Panc1 (cell line): ENCODE data around the gene HBG2. TPM values are rescaled to one million over a fixed set of nuclear protein-coding genes. Genes with fewer than 3 reads are reported as not detected.

Experiments
- ATAC-seq: fragments of 200-7000 bp; cut with Tn5 transposase; 2 replicates; pipeline ENCODE4 v1.9.1; 2020; ENCODE audit warnings: mild to moderate bottlenecking, moderate library complexity
- BruUV-seq: library from RNA; stranded (reverse); fragments of 400-500 nt; replicated peaks from 2 replicates; lab custom pipeline; 2021; lab: Mats Ljungman, UMichigan
- CTCF ChIA-PET: fragments of 300-600 bp; sonication (Branson Sonifier 250); formaldehyde crosslinking; loops from one replicate; lab custom pipeline; 2022; ENCODE audit warnings: antibody characterized with exemption; lab: Charles Lee
- POLR2A ChIA-PET: fragments of 300-600 bp; sonication (Branson Sonifier 250); formaldehyde crosslinking; loops from one replicate; lab custom pipeline; 2022; ENCODE audit warnings: antibody characterized with exemption; lab: Charles Lee
- DNase-seq: peaks from one replicate; pipeline ENCODE4 v3.0.0-alpha.2; 2010; ENCODE audit warnings: low read depth, low spot score
- H3K27ac ChIP-seq: 2 replicates; pipeline ENCODE4 v1.5.1; 2011; ENCODE audit warnings: mild to moderate bottlenecking, low read length, inconsistent platforms
- H3K27me3 ChIP-seq: fragments of 200-500 bp; sonication (Bioruptor generic); 2 replicates; pipeline ENCODE4 v1.6.0; 2014; ENCODE audit warnings: low read length, inconsistent platforms; ENCODE audit not compliant: control insufficient read depth, insufficient read depth
- H3K36me3 ChIP-seq: fragments of 200-500 bp; sonication (Bioruptor generic); 2 replicates; pipeline ENCODE4 v1.5.1; 2014; ENCODE audit warnings: inconsistent platforms, mild to moderate bottlenecking, low read length, moderate library complexity; ENCODE audit not compliant: control insufficient read depth, insufficient read depth
- H3K4me1 ChIP-seq: 2 replicates; pipeline ENCODE4 v1.5.1; 2011; ENCODE audit warnings: inconsistent platforms, mild to moderate bottlenecking, low read length, moderate library complexity; ENCODE audit not compliant: control insufficient read depth, insufficient read depth
- H3K4me3 ChIP-seq, 2 experiments: 2 replicates each; pipeline ENCODE4 v1.5.1; 2011 to 2012; ENCODE audit warnings: low read depth in 2 of 2, low read length in 2 of 2, mild to moderate bottlenecking in 2 of 2, inconsistent platforms in 1 of 2, moderate library complexity in 1 of 2
- H3K9me3 ChIP-seq: fragments of 200-500 bp; sonication (Bioruptor generic); 2 replicates; pipeline ENCODE4 v1.5.1; 2014; ENCODE audit warnings: low read depth, mild to moderate bottlenecking, inconsistent platforms, low read length, moderate library complexity; ENCODE audit not compliant: control insufficient read depth, insufficient read depth
- CTCF ChIP-seq: fragments of 450-650 bp; IDR thresholded peaks from 2 replicates; pipeline ENCODE4 v1.5.1; 2017; ENCODE audit warnings: mild to moderate bottlenecking
- POLR2AphosphoS5 ChIP-seq: IDR thresholded peaks from 2 replicates; pipeline ENCODE4 v1.6.1; 2012; ENCODE audit warnings: mild to moderate bottlenecking, low read depth, low read length, moderate library complexity
- REST ChIP-seq, 2 experiments: IDR thresholded peaks; 2 replicates each; pipeline ENCODE4 v1.6.1; 2011 to 2012; ENCODE audit warnings: low read depth in 2 of 2, control low read depth in 1 of 2, low read length in 1 of 2, mild to moderate bottlenecking in 1 of 2, moderate library complexity in 1 of 2; ENCODE audit not compliant: insufficient read depth in 1 of 2
- SIN3A ChIP-seq: IDR thresholded peaks from 2 replicates; pipeline ENCODE4 v1.6.1; 2012; ENCODE audit warnings: low read depth, mild to moderate bottlenecking, low read length, moderate library complexity, borderline replicate concordance; ENCODE audit not compliant: insufficient read depth
- TCF7L2 ChIP-seq: IDR thresholded peaks from 2 replicates; pipeline ENCODE4 v1.6.1; 2011; ENCODE audit warnings: mild to moderate bottlenecking, low read depth, low read length, inconsistent platforms
- in situ Hi-C: cut with HindIII; loops from 2 replicates; pipeline ENCODE4 v1.10.0; 2016; ENCODE audit warnings: low sequenced_read_pairs, low pct_unique_long_range_greater_than_20kb
- intact Hi-C: fragments of 100-400 bp; cut with micrococcal nuclease; formaldehyde crosslinking; loops from one replicate; pipeline ENCODE4 v1.10.0; 2022; ENCODE audit not compliant: unreplicated experiment
- total RNA-seq: library from RNA; stranded (reverse); gene quantifications from one replicate; pipeline ENCODE4 v1.2.1, GENCODE V29; 2021; ENCODE audit not compliant: unreplicated experiment

The HBG2 gene
- total RNA-seq, 1 experiment from 2014 or later, result 6.5 TPM

GRCh38 chr11:5247472-5248192 lies 6.9 kb downstream of the HBG2 start:
- no TSS peak for BruUV-seq
- TF ChIP-seq REST (IDR thresholded peaks at IDR 0.05; ENCODE audit: insufficient read depth in 1 of 2, low read depth in 2 of 2, low read length in 1 of 2) (no peak), SIN3A (no peak), POLR2AphosphoS5 (no peak), TCF7L2 (no peak), CTCF (no peak)
- in situ Hi-C loops, result no loop called here
- intact Hi-C loops, result no loop called here
- Histone ChIP-seq H3K36me3 (no peaks in the 10 kb centered on the region), H3K4me1 (no peaks in the 10 kb centered on the region), H3K9me3 (no peaks in the 10 kb centered on the region), H3K4me3 (no peak overlapping the region), H3K27me3 (0 out of 2 replicates have a peak, but pooled peaks cover 2% of the 10 kb centered on the region), H3K27ac (no peak overlapping the region)
- POLR2A ChIA-PET, result no interaction called here
- CTCF ChIA-PET, result no interaction called here
- ATAC-seq, result no peak
- no peak for DNase-seq

- ChIA-PET POLR2A (no interaction called here), CTCF (no interaction called here)
- DNase-seq, result no peak
- TF ChIP-seq POLR2AphosphoS5 (no peak), SIN3A (no peak), CTCF (no peak), TCF7L2 (no peak), REST (IDR thresholded peaks at IDR 0.05; ENCODE audit: insufficient read depth in 1 of 2, low read depth in 2 of 2, low read length in 1 of 2) (no peak)
- in situ Hi-C loops (no loop called here), intact Hi-C loops (no loop called here)
- no peaks in the 10 kb centered on the region for H3K36me3 ChIP-seq
- H3K27me3 ChIP-seq, result peaks cover 2% of the 10 kb centered on the region; the same call in 1 of the 2 replicates
- BruUV-seq, result no TSS peak
- H3K4me1 ChIP-seq, result no peaks in the 10 kb centered on the region
- no peaks in the 10 kb centered on the region for H3K9me3 ChIP-seq
- no peak overlapping the region for H3K4me3 ChIP-seq
- ATAC-seq, result no peak
- no peak overlapping the region for H3K27ac ChIP-seq
These were observed 7.7 kb downstream of the HBG2 start for GRCh38 chr11:5246772-5247471.
